LNCAP (cell line): ENCODE measurements around the gene SRP19.

Experiments used
- TF ChIP-seq, protein P1 (sequence below): fragments of 450-650 bp; IDR thresholded peaks from 2 replicates; pipeline ENCODE4 v1.5.1; 2017; ENCODE audit warnings: mild to moderate bottlenecking

The SRP19 gene

DNA sequence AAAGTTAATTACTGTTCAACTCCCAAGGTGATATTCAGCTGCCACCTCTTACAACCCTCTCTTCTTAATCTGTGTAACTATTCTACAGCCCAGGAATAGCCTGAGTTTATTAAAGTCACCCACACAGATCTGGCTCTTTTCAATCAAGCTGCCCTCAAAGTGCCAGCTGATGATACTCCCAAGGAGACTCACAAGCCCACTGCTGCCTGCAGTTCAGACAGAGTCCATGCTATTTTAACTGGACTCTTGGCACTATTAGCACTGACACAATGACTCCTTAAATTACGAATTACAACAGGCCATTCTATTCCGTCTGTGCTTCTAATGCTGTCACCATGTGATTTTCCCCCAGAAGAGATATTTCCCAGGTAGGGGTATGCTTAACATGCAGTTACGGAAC, 34.6 kb downstream of the SRP19 start:
- TF ChIP-seq, protein P1, sequence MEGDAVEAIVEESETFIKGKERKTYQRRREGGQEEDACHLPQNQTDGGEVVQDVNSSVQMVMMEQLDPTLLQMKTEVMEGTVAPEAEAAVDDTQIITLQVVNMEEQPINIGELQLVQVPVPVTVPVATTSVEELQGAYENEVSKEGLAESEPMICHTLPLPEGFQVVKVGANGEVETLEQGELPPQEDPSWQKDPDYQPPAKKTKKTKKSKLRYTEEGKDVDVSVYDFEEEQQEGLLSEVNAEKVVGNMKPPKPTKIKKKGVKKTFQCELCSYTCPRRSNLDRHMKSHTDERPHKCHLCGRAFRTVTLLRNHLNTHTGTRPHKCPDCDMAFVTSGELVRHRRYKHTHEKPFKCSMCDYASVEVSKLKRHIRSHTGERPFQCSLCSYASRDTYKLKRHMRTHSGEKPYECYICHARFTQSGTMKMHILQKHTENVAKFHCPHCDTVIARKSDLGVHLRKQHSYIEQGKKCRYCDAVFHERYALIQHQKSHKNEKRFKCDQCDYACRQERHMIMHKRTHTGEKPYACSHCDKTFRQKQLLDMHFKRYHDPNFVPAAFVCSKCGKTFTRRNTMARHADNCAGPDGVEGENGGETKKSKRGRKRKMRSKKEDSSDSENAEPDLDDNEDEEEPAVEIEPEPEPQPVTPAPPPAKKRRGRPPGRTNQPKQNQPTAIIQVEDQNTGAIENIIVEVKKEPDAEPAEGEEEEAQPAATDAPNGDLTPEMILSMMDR = no peak

DNA sequence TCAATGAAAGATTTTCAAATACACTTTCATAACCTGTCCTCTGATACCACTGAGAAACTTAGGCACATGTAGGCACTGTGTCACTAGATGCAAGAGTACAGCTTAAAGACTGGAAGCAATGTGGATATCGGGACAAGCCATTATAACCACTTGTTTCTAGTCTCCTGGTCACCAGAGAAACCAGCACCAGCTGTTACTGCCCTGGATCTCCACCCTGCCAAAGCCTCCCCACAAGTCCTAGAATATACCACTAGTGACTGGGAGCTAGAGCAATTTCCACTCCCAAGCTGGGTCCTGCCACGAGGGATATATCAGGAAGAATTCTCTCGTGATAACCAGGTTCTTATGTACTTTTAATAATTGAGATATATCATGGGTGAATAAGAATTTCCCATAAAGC, 41.5 kb downstream of the SRP19 start:
- TF ChIP-seq, protein P1 = no peak

DNA sequence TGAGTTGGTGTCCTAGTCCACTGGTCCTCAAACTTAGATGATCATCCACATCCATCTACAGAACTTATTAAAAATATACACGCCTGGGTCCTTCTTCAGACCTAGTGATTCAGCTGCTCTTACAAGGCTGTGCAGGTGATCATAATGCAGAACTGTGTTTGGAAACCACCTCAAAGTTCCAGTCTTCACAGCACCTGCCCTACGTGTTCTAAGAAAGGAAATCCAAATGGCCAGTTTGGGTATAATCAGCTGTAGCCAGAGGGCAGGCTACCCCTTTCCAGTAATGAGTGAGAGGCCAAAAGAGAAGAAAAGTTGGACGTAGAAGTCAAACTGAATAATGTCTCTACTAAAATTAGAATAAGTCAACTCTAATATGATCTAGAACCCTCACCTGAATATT, 45.5 kb downstream of the SRP19 start:
- TF ChIP-seq, protein P1 = no peak

DNA sequence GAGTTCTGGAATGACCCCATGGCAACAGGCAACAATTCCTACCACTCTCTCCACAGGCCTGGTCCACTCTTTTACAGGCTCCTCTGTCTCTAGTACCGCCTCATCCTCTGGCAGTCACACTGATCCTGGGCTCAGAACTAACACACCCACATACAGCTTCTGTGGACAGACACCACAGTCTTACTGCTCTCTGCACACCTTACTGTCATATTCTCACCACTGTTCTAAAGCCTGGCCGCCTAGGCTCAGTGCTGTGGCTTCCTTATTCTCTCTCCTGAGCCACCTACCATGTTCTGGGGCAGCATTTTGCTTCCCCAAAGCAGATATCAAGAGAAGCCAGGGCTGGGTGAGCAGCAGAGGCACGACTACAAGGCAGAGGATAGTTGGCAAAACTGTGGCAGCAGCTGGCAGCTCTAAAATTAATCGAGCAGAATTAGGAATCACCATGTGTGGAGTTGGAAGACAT, 46.1 kb downstream of the SRP19 start:
- TF ChIP-seq, protein P1 = no peak

DNA sequence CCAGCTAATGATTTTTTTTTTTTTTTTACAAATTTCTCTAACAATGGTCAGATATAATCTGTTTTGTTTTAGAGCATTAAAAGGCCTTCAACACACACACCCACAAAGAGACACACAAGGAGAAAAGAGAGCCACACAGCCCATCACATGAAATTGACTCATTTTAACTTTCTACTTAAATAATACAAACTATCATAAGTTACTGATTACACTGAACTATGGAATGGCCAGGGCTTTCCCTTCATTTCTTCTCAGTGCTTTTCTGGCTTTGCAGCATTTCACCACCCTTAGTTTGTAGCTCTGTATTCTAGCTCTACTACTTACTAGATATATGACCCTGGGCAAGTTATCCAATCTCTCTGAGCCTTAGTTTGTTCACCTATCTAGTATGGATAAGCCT, 47.8 kb downstream of the SRP19 start:
- TF ChIP-seq, protein P1 = no peak

DNA sequence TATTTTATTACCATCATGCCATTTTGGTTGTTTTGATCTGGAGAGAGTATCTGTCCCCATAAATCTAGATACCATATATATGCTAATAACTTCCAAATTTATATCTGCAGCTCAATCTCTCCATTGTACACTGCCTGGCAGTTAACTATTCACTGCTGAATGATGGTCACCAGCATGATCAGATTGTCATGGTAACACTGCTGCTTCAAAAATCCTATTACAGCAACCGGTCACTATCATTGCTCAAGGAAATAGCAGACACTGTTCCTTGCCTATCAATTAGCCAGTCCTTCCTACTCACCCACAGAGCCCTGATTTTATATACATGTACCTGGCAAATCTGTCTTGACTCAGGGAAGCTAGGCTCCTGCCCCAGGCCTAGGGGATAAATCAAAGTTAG, 49.4 kb downstream of the SRP19 start:
- TF ChIP-seq, protein P1 = no peak

DNA sequence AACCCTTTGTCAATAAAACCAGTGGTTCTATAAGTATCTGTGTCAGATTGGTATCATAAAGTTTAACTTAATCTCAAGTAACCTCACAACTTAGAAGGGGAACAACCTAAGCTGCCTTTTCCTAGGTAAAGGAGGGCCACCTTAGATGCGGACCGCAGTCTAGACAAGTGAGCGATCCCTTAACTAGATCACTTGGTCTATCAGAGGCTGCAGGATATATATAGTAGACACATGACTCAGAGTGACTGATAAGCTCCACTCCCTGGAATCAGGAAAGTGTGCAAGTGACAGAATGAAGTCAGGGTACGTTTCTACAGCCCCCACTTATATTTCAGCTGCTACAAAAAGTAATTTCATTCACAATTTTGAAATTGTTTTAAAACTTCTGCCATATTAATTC, 53.5 kb downstream of the SRP19 start:
- TF ChIP-seq, protein P1 = no peak

DNA sequence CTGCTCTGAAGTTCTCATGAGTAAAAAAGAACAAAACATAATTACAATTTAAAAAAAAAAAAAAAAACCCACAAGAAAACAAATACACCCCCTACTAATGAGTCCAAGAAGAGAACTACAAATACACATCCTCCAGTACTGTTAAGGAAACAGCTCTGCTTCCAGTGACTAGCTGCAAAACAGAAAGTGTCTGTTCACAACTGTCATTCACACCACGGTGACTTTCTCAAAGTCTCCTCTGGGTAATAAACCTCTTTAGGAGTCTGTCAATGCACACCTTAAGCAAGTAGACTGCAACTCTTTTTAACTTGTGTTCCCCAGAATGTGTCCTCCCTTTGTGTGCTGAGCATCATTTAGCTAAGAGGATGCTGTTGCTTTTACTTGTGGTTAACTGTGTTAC, 54.7 kb downstream of the SRP19 start:
- TF ChIP-seq, protein P1 = no peak
